A549 (cell line): ENCODE measurements around the gene CAB39. TPM values are rescaled to one million over a fixed set of nuclear protein-coding genes. Genes with fewer than 3 reads are reported as not detected.

Experiments
- ATAC-seq, 2 experiments: fragments of 200-7000 bp in 1 of 2; fragments of >200 bp in 1 of 2; cut with Nextera tagmentation in 1 of 2; cut with Tn5 transposase in 1 of 2; 3 replicates each; pipeline versions ENCODE4 v1.8.0 to v1.9.1; 2018 to 2020; ENCODE audit warnings: mild to moderate bottlenecking in 1 of 2, moderate library complexity in 1 of 2
- CTCF ChIA-PET: fragments of 300-600 bp; sonication (Branson Sonifier 250); formaldehyde crosslinking; extraction: SDS; loops from one replicate; lab custom pipeline; 2021; ENCODE audit warnings: antibody characterized with exemption, inconsistent platforms; lab: Yijun Ruan, JAX
- POLR2A ChIA-PET: fragments of 350-600 bp; formaldehyde crosslinking; extraction: SDS; loops from one replicate; lab custom pipeline; 2021; ENCODE audit warnings: antibody characterized with exemption, inconsistent platforms; lab: Yijun Ruan, JAX
- DNase-seq, 2 experiments: peaks; one replicate each; pipeline versions ENCODE4 v3.0.0 to v3.0.0-alpha.2; 2011 to 2016; ENCODE audit warnings: low read depth in 1 of 2, low spot score in 1 of 2
- FAIRE-seq: peaks from 2 replicates; lab custom pipeline; 2011; peaks lifted over from hg19 to GRCh38; lab: Jason Lieb, UNC
- H3K27ac ChIP-seq, 2 experiments: fragments of >200 bp; sonication (Bioruptor Twin); formaldehyde crosslinking; 3 replicates each; pipeline ENCODE4 v1.5.1; 2016 to 2017
- H3K4me1 ChIP-seq: fragments of >200 bp; sonication (Bioruptor Twin); formaldehyde crosslinking; 3 replicates; pipeline ENCODE4 v1.6.1; 2016
- H3K4me2 ChIP-seq: fragments of >200 bp; sonication (Bioruptor Twin); formaldehyde crosslinking; 3 replicates; pipeline ENCODE4 v1.6.1; 2016
- H3K4me3 ChIP-seq: fragments of >200 bp; sonication (Bioruptor Twin); formaldehyde crosslinking; 3 replicates; pipeline ENCODE4 v1.5.1; 2016
- H3K9me3 ChIP-seq: fragments of >200 bp; sonication (Bioruptor Twin); formaldehyde crosslinking; 3 replicates; pipeline ENCODE4 v1.6.1; 2016
- BCL3 ChIP-seq: fragments of >200 bp; sonication (Bioruptor Twin); formaldehyde crosslinking; IDR thresholded peaks from 3 replicates; pipeline ENCODE4 v1.6.1; 2016
- BHLHE40 ChIP-seq: IDR thresholded peaks from 2 replicates; pipeline ENCODE4 v1.6.1; 2012; ENCODE audit warnings: low read depth, low read length, inconsistent platforms
- EP300 ChIP-seq, 2 experiments: fragments of >200 bp; sonication (Bioruptor Twin); formaldehyde crosslinking; IDR thresholded peaks; 2 replicates in 1 of 2; 3 replicates in 1 of 2; pipeline ENCODE4 v1.6.1; 2016 to 2017
- FOSL2 ChIP-seq, 2 experiments: fragments of 450-650 bp in 1 of 2; fragments of >200 bp in 1 of 2; sonication (Bioruptor Twin) in 1 of 2; formaldehyde crosslinking; IDR thresholded peaks; 2 replicates each; pipeline versions ENCODE4 v1.5.0 to v1.6.1; 2016 to 2020; ENCODE audit warnings: mild to moderate bottlenecking in 1 of 2, moderate library complexity in 1 of 2
- FOXS1 ChIP-seq: fragments of 250-450 bp; sonication (Bioruptor Pico); IDR thresholded peaks from 2 replicates; pipeline ENCODE4 v1.5.0; 2020; ENCODE audit warnings: mild to moderate bottlenecking, moderate library complexity
- HES2 ChIP-seq: fragments of >200 bp; sonication (Bioruptor Twin); formaldehyde crosslinking; IDR thresholded peaks from 2 replicates; pipeline ENCODE4 v1.6.1; 2016
- HEYL ChIP-seq: fragments of 250-450 bp; sonication (Bioruptor Pico); IDR thresholded peaks from 2 replicates; pipeline ENCODE4 v1.8.0; 2021; ENCODE audit warnings: mild to moderate bottlenecking, moderate library complexity
- HOXB13 ChIP-seq: fragments of 250-450 bp; sonication (Bioruptor Pico); IDR thresholded peaks from 2 replicates; pipeline ENCODE4 v1.5.0; 2020; ENCODE audit warnings: low read depth, mild to moderate bottlenecking, moderate library complexity
- HOXB5 ChIP-seq: fragments of 250-450 bp; sonication (Bioruptor Pico); IDR thresholded peaks from 2 replicates; pipeline ENCODE4 v1.5.0; 2020; ENCODE audit warnings: mild to moderate bottlenecking, moderate library complexity
- MAFK ChIP-seq: fragments of 450-650 bp; IDR thresholded peaks from 2 replicates; pipeline ENCODE4 v1.6.1; 2014; ENCODE audit not compliant: partially characterized antibody
- MYC ChIP-seq: IDR thresholded peaks from 2 replicates; pipeline ENCODE4 v1.6.1; 2012; ENCODE audit warnings: mild to moderate bottlenecking, inconsistent platforms, low read length, improper control_type of control experiment, borderline replicate concordance
- NFE2L2 ChIP-seq: fragments of 150-350 bp; conservative IDR thresholded peaks from 2 replicates; pipeline ENCODE4 v1.6.1; 2014; ENCODE audit warnings: low read length
- NPAS2 ChIP-seq: fragments of 250-450 bp; sonication (Bioruptor Pico); IDR thresholded peaks from 2 replicates; pipeline ENCODE4 v1.8.0; 2022; ENCODE audit warnings: mild to moderate bottlenecking, moderate library complexity, borderline replicate concordance
- PHF8 ChIP-seq: fragments of 200-600 bp; sonication (generic); IDR thresholded peaks from 2 replicates; pipeline ENCODE4 v1.6.1; 2016; ENCODE audit warnings: low read depth, mild to moderate bottlenecking, antibody characterized with exemption, moderate library complexity, borderline replicate concordance
- POLR2AphosphoS2 ChIP-seq: conservative IDR thresholded peaks from 2 replicates; pipeline ENCODE4 v1.6.1; 2012; ENCODE audit warnings: low read length, improper control_type of control experiment, inconsistent platforms
- RARB ChIP-seq: fragments of 250-450 bp; sonication (Bioruptor Pico); IDR thresholded peaks from 2 replicates; pipeline ENCODE4 v1.8.0; 2021; ENCODE audit warnings: mild to moderate bottlenecking, moderate library complexity
- RCOR1 ChIP-seq: fragments of 150-350 bp; IDR thresholded peaks from 2 replicates; pipeline ENCODE4 v1.6.1; 2014; ENCODE audit warnings: antibody characterized with exemption, low read length, low read depth
- REST ChIP-seq: fragments of 200-600 bp; sonication (generic); IDR thresholded peaks from 2 replicates; pipeline ENCODE4 v1.6.1; 2016; ENCODE audit warnings: antibody characterized with exemption, mild to moderate bottlenecking, moderate library complexity
- RFX5 ChIP-seq: fragments of 450-650 bp; IDR thresholded peaks from 2 replicates; pipeline ENCODE4 v1.7.1; 2014; ENCODE audit warnings: antibody characterized with exemption, mild to moderate bottlenecking, moderate library complexity
- TP53 ChIP-seq: fragments of 250-450 bp; sonication (Bioruptor Pico); IDR thresholded peaks from 2 replicates; pipeline ENCODE4 v1.5.0; 2021; ENCODE audit warnings: mild to moderate bottlenecking, moderate library complexity
- USF2 ChIP-seq: fragments of 450-650 bp; IDR thresholded peaks from 2 replicates; pipeline ENCODE4 v1.6.1; 2014; ENCODE audit warnings: antibody characterized with exemption
- ZSCAN20 ChIP-seq: fragments of 250-450 bp; sonication (Bioruptor Pico); IDR thresholded peaks from 2 replicates; pipeline ENCODE4 v1.8.0; 2022; ENCODE audit warnings: mild to moderate bottlenecking, moderate library complexity
- WGBS: methylation state at CpG from one replicate; pipeline ENCODE4 v1.1.6; 2017; ENCODE audit errors: missing lambda C conversion rate; 5-methylcytosine and 5-hydroxymethylcytosine counted together
- polyA plus RNA-seq, 4 experiments: library from polyadenylated mRNA; depleted of rRNA in 3 of 4; stranded (reverse); fragments of >200 nt; fragmentation: RNase III in 1 of 4; extraction: RNeasy Plus Mini Kit Qiagen cat#74134 plus additional on column Dnase treatment in 1 of 4; gene quantifications; 2 replicates in 3 of 4; 3 replicates in 1 of 4; pipeline ENCODE4 v1.2.3, GENCODE V29; 2011 to 2017

Gene CAB39
- polyA plus RNA-seq, 2 of the 4 experiments (the other 2 are of a cell fraction): 28.4 to 54.2 TPM

GRCh38 chr2:230865766-230866755, 153.4 kb downstream of the CAB39 start:
- CTCF ChIA-PET: interaction anchor here (0.7 to 1.3 kb wide), 5 partner anchors 13 to 122 kb away, joined by 3 to 6 read pairs (median 3); no protein-coding TSS in a partner anchor
- Histone ChIP-seq H3K4me2 (peak overlapping the region; percentile 91), H3K27ac (peak overlapping the region in 1 of 2 experiments; percentile 91; a peak in 3 of 6 replicates), H3K9me3 (no peaks in the 10 kb centered on the region)
- FAIRE-seq: no peak
- POLR2A ChIA-PET: interaction anchor here (1.2 kb wide), 1 partner anchor 185 kb away, joined by 4 read pairs; no protein-coding TSS in a partner anchor
- DNase-seq: no peak
- no peak for ATAC-seq
- no peak for TF ChIP-seq RFX5
- no peak for TF ChIP-seq NFE2L2
- TF ChIP-seq REST: no peak
- TF ChIP-seq EP300 (IDR thresholded peaks at IDR 0.05): no peak
- TF ChIP-seq MAFK: no peak
- TF ChIP-seq NPAS2 (CRISPR knock-in tag): no peak
- no peak for TF ChIP-seq HOXB13 (CRISPR knock-in tag)
- no peak for TF ChIP-seq USF2
- no peak for TF ChIP-seq HES2
- TF ChIP-seq MYC: no peak
- no peak for TF ChIP-seq POLR2AphosphoS2
- no peak for TF ChIP-seq BHLHE40
- no peak for TF ChIP-seq HEYL (CRISPR knock-in tag)
- TF ChIP-seq RARB (CRISPR knock-in tag): no peak
- no peak for TF ChIP-seq ZSCAN20 (CRISPR knock-in tag)
- TF ChIP-seq RCOR1: no peak
- TF ChIP-seq HOXB5 (CRISPR knock-in tag): no peak
- TF ChIP-seq, all 56 proteins: peak for 0
- H3K4me3 ChIP-seq: peak overlapping the region; percentile 80
- 74% methylated on average over 31 of the region's 35 CpGs for WGBS
- peaks cover 21% of the 10 kb centered on the region for H3K4me1 ChIP-seq

- POLR2A ChIA-PET: interaction anchor here (1.2 kb wide), 1 partner anchor 184 kb away, joined by 4 read pairs; no protein-coding TSS in a partner anchor
- Histone ChIP-seq H3K4me2 (no peak overlapping the region), H3K4me1 (peaks cover 21% of the 10 kb centered on the region), H3K9me3 (no peaks in the 10 kb centered on the region), H3K27ac (no peak overlapping the region), H3K4me3 (no peak overlapping the region)
- ATAC-seq (0 out of 6 replicates have a peak, but pooled peaks of 1 of the 2 experiments have one; percentile 7), DNase-seq (no peak), FAIRE-seq (no peak)
- CTCF ChIA-PET: interaction anchor here (0.7 to 1.3 kb wide), 4 partner anchors 12 to 121 kb away, joined by 3 to 6 read pairs (median 4); no protein-coding TSS in a partner anchor
- 64% methylated on average over 11 of the region's 13 CpGs for WGBS
- TF ChIP-seq FOXS1 (CRISPR knock-in tag): no peak
- no peak for TF ChIP-seq MYC
- no peak for TF ChIP-seq EP300 (IDR thresholded peaks at IDR 0.05)
- TF ChIP-seq USF2: no peak
- TF ChIP-seq PHF8: no peak
- TF ChIP-seq HEYL (CRISPR knock-in tag): no peak
- no peak for TF ChIP-seq BCL3
- no peak for TF ChIP-seq TP53 (CRISPR knock-in tag)
- TF ChIP-seq FOSL2 (IDR thresholded peaks at IDR 0.05): no peak
- TF ChIP-seq FOSL2 (CRISPR knock-in tag; IDR thresholded peaks at IDR 0.05): no peak
Observed at GRCh38 chr2:230866756-230867523, 154.3 kb downstream of the CAB39 start.
